Neural progenitor cell (in vitro differentiated cells): ENCODE measurements around the gene WEE2. TPM values are rescaled to one million over a fixed set of nuclear protein-coding genes. Genes with fewer than 3 reads are reported as not detected.

ENCODE experiments used
- DNase-seq: peaks from one replicate; pipeline ENCODE4 v3.0.0-alpha.2; 2016; ENCODE audit warnings: low spot score
- H2AFZ ChIP-seq: fragments of 200-600 bp; sonication (generic); replicated peaks from 2 replicates; pipeline ENCODE4 v1.6.1; 2016; ENCODE audit warnings: antibody characterized with exemption
- H3F3A ChIP-seq: fragments of 200-600 bp; sonication (generic); 2 replicates; pipeline ENCODE4 v1.6.1; 2016; ENCODE audit warnings: antibody characterized with exemption, low read depth
- H3K27ac ChIP-seq: fragments of 200-600 bp; sonication (generic); 2 replicates; pipeline ENCODE4 v1.5.1; 2016; ENCODE audit warnings: mild to moderate bottlenecking
- H3K27me3 ChIP-seq: fragments of 200-600 bp; sonication (generic); 2 replicates; pipeline ENCODE4 v1.6.1; 2016; ENCODE audit warnings: mild to moderate bottlenecking, moderate library complexity
- H3K36me3 ChIP-seq: fragments of 200-600 bp; sonication (generic); 2 replicates; pipeline ENCODE4 v1.5.1; 2016
- H3K4me1 ChIP-seq: fragments of 200-600 bp; sonication (generic); 2 replicates; pipeline ENCODE4 v1.6.1; 2016; ENCODE audit warnings: mixed run types
- H3K4me2 ChIP-seq: fragments of 200-600 bp; sonication (generic); 2 replicates; pipeline ENCODE4 v1.6.1; 2016
- H3K4me3 ChIP-seq: fragments of 200-600 bp; sonication (generic); 2 replicates; pipeline ENCODE4 v1.5.1; 2016
- H3K79me2 ChIP-seq: fragments of 200-600 bp; sonication (generic); 2 replicates; pipeline ENCODE4 v1.6.1; 2016; ENCODE audit warnings: low read depth
- H3K9ac ChIP-seq: fragments of 200-600 bp; sonication (generic); 2 replicates; pipeline ENCODE4 v1.6.1; 2016
- H3K9me3 ChIP-seq: fragments of 200-600 bp; sonication (generic); 2 replicates; pipeline ENCODE4 v1.5.1; 2016; ENCODE audit warnings: low read depth
- H4K20me1 ChIP-seq: fragments of 200-600 bp; sonication (generic); 2 replicates; pipeline ENCODE4 v1.6.1; 2016; ENCODE audit warnings: low read depth
- H3K27ac Mint-ChIP-seq: 3 replicates; pipeline ENCODE4 v1.8.0; 2021; ENCODE audit warnings: mixed read lengths
- H3K27me3 Mint-ChIP-seq: 2 replicates; pipeline ENCODE4 v1.8.0; 2022; ENCODE audit warnings: low read depth, mild to moderate bottlenecking, inconsistent platforms, moderate library complexity, mixed read lengths; ENCODE audit not compliant: insufficient read depth
- H3K36me3 Mint-ChIP-seq: 3 replicates; pipeline ENCODE4 v1.8.0; 2021; ENCODE audit warnings: mixed read lengths
- H3K4me1 Mint-ChIP-seq: 3 replicates; pipeline ENCODE4 v1.8.0; 2021; ENCODE audit warnings: mixed read lengths
- H3K4me3 Mint-ChIP-seq: 3 replicates; pipeline ENCODE4 v1.8.0; 2021; ENCODE audit warnings: mild to moderate bottlenecking, moderate library complexity, mixed read lengths
- H3K9me3 Mint-ChIP-seq: 3 replicates; pipeline ENCODE4 v1.8.0; 2020; ENCODE audit warnings: mixed read lengths
- CTCF ChIP-seq: fragments of 200-600 bp; sonication (generic); IDR thresholded peaks from 2 replicates; pipeline ENCODE4 v1.5.1; 2017; ENCODE audit warnings: antibody characterized with exemption, mild to moderate bottlenecking
- EZH2 ChIP-seq: fragments of 200-600 bp; sonication (generic); IDR thresholded peaks from 2 replicates; pipeline ENCODE4 v1.6.1; 2017; ENCODE audit warnings: antibody characterized with exemption, mild to moderate bottlenecking, moderate library complexity
- EZH2phosphoT487 ChIP-seq: fragments of 200-600 bp; sonication (generic); IDR thresholded peaks from 2 replicates; pipeline ENCODE4 v1.6.1; 2017; ENCODE audit warnings: antibody characterized with exemption
- total RNA-seq: library from RNA; depleted of rRNA; stranded (reverse); fragments of >200 nt; gene quantifications from 2 replicates; pipeline ENCODE4 v1.2.3, GENCODE V29; 2015; ENCODE audit warnings: low replicate concordance

WEE2 gene
- total RNA-seq, 1 donor from 2014 or later = not detected

GRCh38 chr7:141729020-141729419 is 20.9 kb downstream of the WEE2 start:
- no peak overlapping the region for H3K9ac ChIP-seq
- Mint-ChIP-seq H3K4me1 (no peaks in the 10 kb centered on the region), H3K4me3 (no peak overlapping the region), H3K36me3 (no peaks in the 10 kb centered on the region), H3K9me3 (no peaks in the 10 kb centered on the region), H3K27ac (no peak overlapping the region), H3K27me3 (no peaks in the 10 kb centered on the region)
- H3K4me1 ChIP-seq = no peaks in the 10 kb centered on the region
- no peak overlapping the region for H3K4me2 ChIP-seq
- H3K27me3 ChIP-seq = no peaks in the 10 kb centered on the region
- TF ChIP-seq CTCF (no peak), EZH2phosphoT487 (no peak), EZH2 (no peak)
- no peak overlapping the region for H3K27ac ChIP-seq
- no peak overlapping the region for H2AFZ ChIP-seq
- H3K9me3 ChIP-seq = no peaks in the 10 kb centered on the region
- no peak for DNase-seq
- no peaks in the 10 kb centered on the region for H4K20me1 ChIP-seq
- no peak overlapping the region for H3K4me3 ChIP-seq
- H3F3A ChIP-seq = no peaks in the 10 kb centered on the region
- no peaks in the 10 kb centered on the region for H3K79me2 ChIP-seq
- H3K36me3 ChIP-seq = no peaks in the 10 kb centered on the region

GRCh38 chr7:141731476-141732149 is 23.5 kb downstream of the WEE2 start:
- no peak overlapping the region for H3K27ac ChIP-seq
- H3K36me3 ChIP-seq = no peaks in the 10 kb centered on the region
- H3K27me3 ChIP-seq = no peaks in the 10 kb centered on the region
- no peak overlapping the region for H3K9ac ChIP-seq
- DNase-seq = no peak
- Mint-ChIP-seq H3K36me3 (no peaks in the 10 kb centered on the region), H3K27me3 (no peaks in the 10 kb centered on the region), H3K4me3 (no peak overlapping the region), H3K27ac (no peak overlapping the region), H3K9me3 (no peaks in the 10 kb centered on the region), H3K4me1 (no peaks in the 10 kb centered on the region)
- no peak for TF ChIP-seq CTCF
- TF ChIP-seq EZH2 = no peak
- no peak for TF ChIP-seq EZH2phosphoT487
- H3K9me3 ChIP-seq = no peaks in the 10 kb centered on the region
- H3K4me3 ChIP-seq = no peak overlapping the region
- H3K4me1 ChIP-seq = no peaks in the 10 kb centered on the region
- H3F3A ChIP-seq = no peaks in the 10 kb centered on the region
- no peak overlapping the region for H2AFZ ChIP-seq
- H3K79me2 ChIP-seq = no peaks in the 10 kb centered on the region
- no peak overlapping the region for H3K4me2 ChIP-seq
- no peaks in the 10 kb centered on the region for H4K20me1 ChIP-seq

GRCh38 chr7:141737118-141737835 is 29.1 kb downstream of the WEE2 start:
- Histone ChIP-seq H3K27ac (no peak overlapping the region), H2AFZ (peak overlapping the region; percentile 97)

More at GRCh38 chr7:141737118-141737835, 29.1 kb downstream of the WEE2 start:
- H3K4me1 ChIP-seq = peaks cover 8% of the 10 kb centered on the region
- H3K9ac ChIP-seq = no peak overlapping the region
- H3K4me3 ChIP-seq = peak overlapping the region; percentile 97
- H3K27ac Mint-ChIP-seq = peak overlapping the region; percentile 97
- peaks cover 41% of the 10 kb centered on the region for H3K79me2 ChIP-seq
- no peaks in the 10 kb centered on the region for H3K9me3 Mint-ChIP-seq
- peaks cover 13% of the 10 kb centered on the region for H3K4me1 Mint-ChIP-seq
- H3K36me3 ChIP-seq = peaks cover 8% of the 10 kb centered on the region
- no peaks in the 10 kb centered on the region for H3K27me3 ChIP-seq
- peak overlapping the region; percentile 98 for H3K4me3 Mint-ChIP-seq
- peak overlapping the region; percentile 85 for H3K4me2 ChIP-seq
- no peaks in the 10 kb centered on the region for H4K20me1 ChIP-seq
- H3F3A ChIP-seq = no peaks in the 10 kb centered on the region
- H3K9me3 ChIP-seq = no peaks in the 10 kb centered on the region
- no peak for TF ChIP-seq CTCF
- no peak for TF ChIP-seq EZH2phosphoT487
- TF ChIP-seq EZH2 = no peak
- DNase-seq = no peak
- H3K27me3 Mint-ChIP-seq = peaks cover 2% of the 10 kb centered on the region
- peaks cover 5% of the 10 kb centered on the region for H3K36me3 Mint-ChIP-seq
